ENCODE measurements around the gene COL16A1.
A peak's percentile ranks its signal among the peaks of the same experiment; 100 is the strongest.

The COL16A1 gene

GRCh38 chr1:31715087-31715872 lies 11.5 kb upstream of the COL16A1 start:
- Histone ChIP-seq H3K27ac (ENCODE audit: insufficient read depth in 1 of 2, low read depth in 1 of 2, low read length in 2 of 2, poor library complexity in 1 of 2, severe bottlenecking in 2 of 2) (no peak overlapping the region), H3K9me3 (ENCODE audit: control extremely low read depth in 1 of 5, control insufficient read depth in 4 of 5, insufficient read depth in 2 of 5, low read depth in 1 of 5, low read length in 4 of 5) (no peaks in the 10 kb centered on the region), H3K4me1 (ENCODE audit: control extremely low read depth in 1 of 4, control insufficient read depth in 4 of 4, insufficient read depth in 4 of 4, low read length in 3 of 4) (peaks cover 0 to 24% (median 13%) of the 10 kb centered on the region in 4 experiments), H3K36me3 (ENCODE audit: control insufficient read depth in 4 of 4, insufficient read depth in 4 of 4, low read length in 3 of 4) (no peaks in the 10 kb centered on the region), H3K27me3 (replicated peaks in 2 of 5; ENCODE audit: control insufficient read depth in 4 of 5, insufficient read depth in 5 of 5, low read length in 4 of 5) (peaks cover 0 to 41% (median 15%) of the 10 kb centered on the region in 5 experiments), H3K4me3 (ENCODE audit: control insufficient read depth in 1 of 7, extremely low read depth in 1 of 7, insufficient read depth in 4 of 7, low read depth in 2 of 7, low read length in 6 of 7) (peak overlapping the region in 6 of 7 experiments; percentile 5 to 71 (median 52))
- DNase-seq, result peak in 2 of 3 donors; percentile 31 to 36
- POLR2A ChIA-PET, result interaction anchor here (1.0 kb wide), 1 partner anchor 45 kb away, joined by 4 read pairs; no protein-coding TSS in a partner anchor
- CTCF ChIA-PET, result interaction anchor here (0.6 to 11.6 kb wide), 18 partner anchors 8 to 347 kb away, joined by 3 to 84 read pairs (median 6); partner anchors contain the start of gene COL16A1
- WGBS (ENCODE audit: insufficient coverage), result 1% methylated on average over 42 of the region's 44 CpGs

GRCh38 chr1:31714442-31715086 lies 10.7 kb upstream of the COL16A1 start:
- under 1% methylated on average over 20 of the region's 39 CpGs for WGBS (ENCODE audit: insufficient coverage)
- no peak overlapping the region for H3K27ac ChIP-seq (ENCODE audit: insufficient read depth in 1 of 2, low read depth in 1 of 2, low read length in 2 of 2, poor library complexity in 1 of 2, severe bottlenecking in 2 of 2)
- ChIA-PET POLR2A (interaction anchor here (1.4 kb wide), 1 partner anchor 45 kb away, joined by 4 read pairs; no protein-coding TSS in a partner anchor), CTCF (interaction anchor here (1.2 to 11.6 kb wide), 12 partner anchors 10 to 249 kb away, joined by 3 to 84 read pairs (median 7); partner anchors contain the start of gene COL16A1)
- H3K4me1 ChIP-seq (ENCODE audit: control extremely low read depth in 1 of 4, control insufficient read depth in 4 of 4, insufficient read depth in 4 of 4, low read length in 3 of 4), result peaks cover 0 to 24% (median 13%) of the 10 kb centered on the region in 4 experiments
- peaks cover 0 to 41% (median 15%) of the 10 kb centered on the region in 5 experiments for H3K27me3 ChIP-seq (replicated peaks in 2 of 5; ENCODE audit: control insufficient read depth in 4 of 5, insufficient read depth in 5 of 5, low read length in 4 of 5)
- peak; percentile 48 to 53 (median 50) for DNase-seq
- H3K4me3 ChIP-seq (ENCODE audit: control insufficient read depth in 1 of 7, extremely low read depth in 1 of 7, insufficient read depth in 4 of 7, low read depth in 2 of 7, low read length in 6 of 7), result peak overlapping the region in 6 of 7 experiments; percentile 2 to 71 (median 52)
- H3K36me3 ChIP-seq (ENCODE audit: control insufficient read depth in 4 of 4, insufficient read depth in 4 of 4, low read length in 3 of 4), result no peaks in the 10 kb centered on the region
- no peaks in the 10 kb centered on the region for H3K9me3 ChIP-seq (ENCODE audit: control extremely low read depth in 1 of 5, control insufficient read depth in 4 of 5, insufficient read depth in 2 of 5, low read depth in 1 of 5, low read length in 4 of 5)

- Histone ChIP-seq H3K9me3 (ENCODE audit: control extremely low read depth in 1 of 5, control insufficient read depth in 4 of 5, insufficient read depth in 2 of 5, low read depth in 1 of 5, low read length in 4 of 5) (no peaks in the 10 kb centered on the region), H3K4me1 (ENCODE audit: control extremely low read depth in 1 of 4, control insufficient read depth in 4 of 4, insufficient read depth in 4 of 4, low read length in 3 of 4) (peaks cover 0 to 29% (median 22%) of the 10 kb centered on the region in 4 experiments), H3K27me3 (replicated peaks in 2 of 5; ENCODE audit: control insufficient read depth in 4 of 5, insufficient read depth in 5 of 5, low read length in 4 of 5) (peaks cover 0 to 37% (median 15%) of the 10 kb centered on the region in 5 experiments), H3K36me3 (ENCODE audit: control insufficient read depth in 4 of 4, insufficient read depth in 4 of 4, low read length in 3 of 4) (no peaks in the 10 kb centered on the region), H3K27ac (ENCODE audit: insufficient read depth in 1 of 2, low read depth in 1 of 2, low read length in 2 of 2, poor library complexity in 1 of 2, severe bottlenecking in 2 of 2) (no peak overlapping the region), H3K4me3 (ENCODE audit: control insufficient read depth in 1 of 7, extremely low read depth in 1 of 7, insufficient read depth in 4 of 7, low read depth in 2 of 7, low read length in 6 of 7) (no peak overlapping the region)
- WGBS (ENCODE audit: insufficient coverage), result 100% methylated on average over 1 of the region's 1 CpG
- ChIA-PET POLR2A (no interaction called here), CTCF (interaction anchor here (0.8 to 11.6 kb wide), 10 partner anchors 9 to 350 kb away, joined by 3 to 84 read pairs (median 5); partner anchors contain the start of gene COL16A1)
- DNase-seq, result no peak
Measured at GRCh38 chr1:31712630-31713029, 8.8 kb upstream of the COL16A1 start.

- WGBS (ENCODE audit: insufficient coverage), result no CpG with 5 or more reads among the region's 4 CpGs
- ChIA-PET CTCF (interaction anchor here (1.0 to 11.6 kb wide), 9 partner anchors 8 to 76 kb away, joined by 3 to 84 read pairs (median 6); partner anchors contain the start of genes COL16A1 and PEF1), POLR2A (interaction anchor here (0.7 kb wide), 1 partner anchor 354 kb away, joined by 4 read pairs; no protein-coding TSS in a partner anchor)
- Histone ChIP-seq H3K27me3 (replicated peaks in 2 of 5; ENCODE audit: control insufficient read depth in 4 of 5, insufficient read depth in 5 of 5, low read length in 4 of 5) (peaks cover 0 to 36% (median 12%) of the 10 kb centered on the region in 5 experiments), H3K4me3 (ENCODE audit: control insufficient read depth in 1 of 7, extremely low read depth in 1 of 7, insufficient read depth in 4 of 7, low read depth in 2 of 7, low read length in 6 of 7) (no peak overlapping the region), H3K9me3 (ENCODE audit: control extremely low read depth in 1 of 5, control insufficient read depth in 4 of 5, insufficient read depth in 2 of 5, low read depth in 1 of 5, low read length in 4 of 5) (no peaks in the 10 kb centered on the region), H3K36me3 (ENCODE audit: control insufficient read depth in 4 of 4, insufficient read depth in 4 of 4, low read length in 3 of 4) (no peaks in the 10 kb centered on the region), H3K27ac (ENCODE audit: insufficient read depth in 1 of 2, low read depth in 1 of 2, low read length in 2 of 2, poor library complexity in 1 of 2, severe bottlenecking in 2 of 2) (no peak overlapping the region), H3K4me1 (ENCODE audit: control extremely low read depth in 1 of 4, control insufficient read depth in 4 of 4, insufficient read depth in 4 of 4, low read length in 3 of 4) (peaks cover 0 to 31% (median 26%) of the 10 kb centered on the region in 4 experiments)
- DNase-seq, result no peak
Measured at GRCh38 chr1:31712068-31712467, 8.3 kb upstream of the COL16A1 start.

- CTCF ChIA-PET, result interaction anchor here (0.7 to 11.6 kb wide), 12 partner anchors 8 to 358 kb away, joined by 3 to 84 read pairs (median 5); no protein-coding TSS in a partner anchor
- POLR2A ChIA-PET, result no interaction called here
Measured at GRCh38 chr1:31708324-31708723, 4.5 kb upstream of the COL16A1 start.

GRCh38 chr1:31707711-31708110 lies 3.9 kb upstream of the COL16A1 start:
- Histone ChIP-seq H3K27me3 (replicated peaks in 2 of 5; ENCODE audit: control insufficient read depth in 4 of 5, insufficient read depth in 5 of 5, low read length in 4 of 5) (peaks cover 0 to 19% (median 4%) of the 10 kb centered on the region in 5 experiments), H3K9me3 (ENCODE audit: control extremely low read depth in 1 of 5, control insufficient read depth in 4 of 5, insufficient read depth in 2 of 5, low read depth in 1 of 5, low read length in 4 of 5) (no peaks in the 10 kb centered on the region), H3K4me3 (ENCODE audit: control insufficient read depth in 1 of 7, extremely low read depth in 1 of 7, insufficient read depth in 4 of 7, low read depth in 2 of 7, low read length in 6 of 7) (no peak overlapping the region), H3K36me3 (ENCODE audit: control insufficient read depth in 4 of 4, insufficient read depth in 4 of 4, low read length in 3 of 4) (no peaks in the 10 kb centered on the region), H3K4me1 (ENCODE audit: control extremely low read depth in 1 of 4, control insufficient read depth in 4 of 4, insufficient read depth in 4 of 4, low read length in 3 of 4) (peaks cover 5 to 47% (median 43%) of the 10 kb centered on the region in 4 experiments), H3K27ac (ENCODE audit: insufficient read depth in 1 of 2, low read depth in 1 of 2, low read length in 2 of 2, poor library complexity in 1 of 2, severe bottlenecking in 2 of 2) (no peak overlapping the region)
- POLR2A ChIA-PET, result no interaction called here
- 2% methylated on average over 5 of the region's 5 CpGs for WGBS (ENCODE audit: insufficient coverage)
- CTCF ChIA-PET, result interaction anchor here (0.8 to 11.6 kb wide), 11 partner anchors 8 to 340 kb away, joined by 3 to 84 read pairs (median 4); no protein-coding TSS in a partner anchor
- DNase-seq, result peak in 2 of 3 donors; percentile 60 to 61

More at GRCh38 chr1:31708324-31708723, 4.5 kb upstream of the COL16A1 start:
- Histone ChIP-seq H3K36me3 (ENCODE audit: control insufficient read depth in 4 of 4, insufficient read depth in 4 of 4, low read length in 3 of 4) (no peaks in the 10 kb centered on the region), H3K27me3 (replicated peaks in 2 of 5; ENCODE audit: control insufficient read depth in 4 of 5, insufficient read depth in 5 of 5, low read length in 4 of 5) (peaks cover 0 to 18% (median 4%) of the 10 kb centered on the region in 5 experiments), H3K4me1 (ENCODE audit: control extremely low read depth in 1 of 4, control insufficient read depth in 4 of 4, insufficient read depth in 4 of 4, low read length in 3 of 4) (peaks cover 5 to 47% (median 43%) of the 10 kb centered on the region in 4 experiments), H3K27ac (ENCODE audit: insufficient read depth in 1 of 2, low read depth in 1 of 2, low read length in 2 of 2, poor library complexity in 1 of 2, severe bottlenecking in 2 of 2) (no peak overlapping the region), H3K4me3 (ENCODE audit: control insufficient read depth in 1 of 7, extremely low read depth in 1 of 7, insufficient read depth in 4 of 7, low read depth in 2 of 7, low read length in 6 of 7) (no peak overlapping the region), H3K9me3 (ENCODE audit: control extremely low read depth in 1 of 5, control insufficient read depth in 4 of 5, insufficient read depth in 2 of 5, low read depth in 1 of 5, low read length in 4 of 5) (no peaks in the 10 kb centered on the region)
- 93% methylated on average over 8 of the region's 11 CpGs for WGBS (ENCODE audit: insufficient coverage)
- DNase-seq, result no peak
